Amniotic epithelial cell (primary cell): ENCODE measurements around the gene OR56A4.
"Not testable (repeated sequence)": the region's sequence is repeated elsewhere in the genome, so short reads cannot be mapped to it uniquely, and the experiment has no call there.

Experiments
- DNase-seq: peaks from one replicate; pipeline ENCODE4 v3.0.0-alpha.2; 2010; ENCODE audit warnings: low read depth

Gene OR56A4

GRCh38 chr11:5960704-5961320, 45.9 kb downstream of the OR56A4 start:
- not testable (repeated sequence) for DNase-seq

- no peak for DNase-seq
These were observed 51.2 kb downstream of the OR56A4 start for GRCh38 chr11:5955586-5955985.
